Middle frontal gyrus (tissue), 1 donor: ENCODE data around the gene C21orf58.

Experiments used
- DNase-seq: peaks from one replicate; pipeline ENCODE4 v3.0.0-alpha.2; 2015; ENCODE audit warnings: low spot score; ENCODE audit errors: extremely low spot score

C21orf58 gene

DNA sequence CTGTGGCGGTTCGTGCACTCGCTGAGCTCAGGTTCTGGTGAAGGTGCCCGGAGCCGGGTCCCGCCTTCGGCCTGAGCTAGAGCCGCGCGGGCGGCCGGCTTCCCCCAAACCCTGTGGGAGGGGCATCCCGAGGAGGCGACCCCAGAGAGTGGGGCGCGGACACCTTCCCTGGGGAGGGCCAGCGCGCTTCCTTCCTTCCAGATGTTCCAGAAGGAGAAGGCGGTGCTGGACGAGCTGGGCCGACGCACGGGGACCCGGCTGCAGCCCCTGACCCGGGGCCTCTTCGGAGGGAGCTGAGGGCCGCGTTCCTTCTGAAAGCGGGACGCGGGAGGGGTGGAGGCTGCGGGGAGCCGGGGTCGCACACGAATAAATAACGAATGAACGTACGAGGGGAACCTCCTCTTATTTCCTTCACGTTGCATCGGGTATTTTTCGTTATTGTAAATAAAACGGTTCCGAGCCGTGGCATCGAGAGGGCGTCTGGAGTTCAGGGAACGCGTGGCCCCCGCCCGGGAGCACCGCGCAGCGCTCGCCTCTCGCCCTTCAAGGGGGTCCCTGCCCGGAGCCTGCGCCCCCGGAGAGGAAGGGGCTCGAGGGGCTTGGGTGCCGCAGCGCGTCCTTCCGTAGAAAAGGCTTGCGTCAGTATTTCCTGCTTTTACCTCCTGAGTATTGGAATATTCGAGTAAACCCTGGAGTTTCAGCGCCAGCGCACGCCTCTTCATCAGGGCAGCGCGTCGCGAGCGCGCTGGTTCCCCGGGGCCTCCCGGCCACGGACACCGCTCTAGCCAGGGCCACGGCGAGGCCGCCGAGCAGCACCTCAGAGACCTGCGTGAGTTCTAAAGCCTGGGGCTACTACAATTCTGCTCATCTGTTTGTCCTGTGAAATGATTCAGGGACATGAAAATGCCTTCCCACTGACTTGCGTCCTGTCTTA lies 26.1 kb downstream of the C21orf58 start:
- no peak for DNase-seq

DNA sequence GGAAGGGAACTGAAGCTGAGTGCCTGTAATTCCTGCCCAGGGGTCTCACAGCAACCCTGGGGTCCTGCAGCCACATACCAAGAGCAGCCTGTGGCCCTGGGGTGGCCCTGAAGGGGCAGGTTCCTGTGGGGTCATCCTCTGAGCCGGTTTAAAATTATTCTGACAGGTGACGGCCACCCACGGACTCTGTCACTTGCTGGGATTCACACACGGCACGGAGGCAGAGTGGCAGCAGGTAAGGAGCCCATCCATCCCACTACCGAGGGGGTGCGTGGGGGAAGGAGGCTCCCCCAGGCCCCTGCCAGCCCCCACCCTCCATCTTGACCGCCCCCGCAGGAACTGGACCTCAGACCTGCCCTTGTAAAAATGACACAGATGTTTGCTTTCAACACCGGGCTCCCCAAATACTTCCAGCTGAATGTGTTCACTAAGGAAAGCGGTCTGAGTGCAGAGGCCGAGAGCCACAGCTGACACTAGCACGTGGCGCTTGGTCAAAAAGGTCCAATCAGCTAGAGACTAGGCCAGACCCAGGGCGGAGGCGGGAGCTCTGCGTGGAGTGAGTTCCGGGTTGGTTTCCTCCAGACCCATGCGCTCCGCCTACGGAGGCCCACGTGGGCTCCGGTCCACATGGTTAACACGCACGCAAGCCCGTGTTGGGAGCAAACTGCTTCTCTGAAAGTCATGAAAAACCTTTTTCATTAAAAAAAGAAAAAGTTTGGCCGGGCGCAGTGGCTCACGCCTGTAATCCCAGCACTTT lies 27.5 kb downstream of the C21orf58 start:
- peak; percentile 14 for DNase-seq

DNA sequence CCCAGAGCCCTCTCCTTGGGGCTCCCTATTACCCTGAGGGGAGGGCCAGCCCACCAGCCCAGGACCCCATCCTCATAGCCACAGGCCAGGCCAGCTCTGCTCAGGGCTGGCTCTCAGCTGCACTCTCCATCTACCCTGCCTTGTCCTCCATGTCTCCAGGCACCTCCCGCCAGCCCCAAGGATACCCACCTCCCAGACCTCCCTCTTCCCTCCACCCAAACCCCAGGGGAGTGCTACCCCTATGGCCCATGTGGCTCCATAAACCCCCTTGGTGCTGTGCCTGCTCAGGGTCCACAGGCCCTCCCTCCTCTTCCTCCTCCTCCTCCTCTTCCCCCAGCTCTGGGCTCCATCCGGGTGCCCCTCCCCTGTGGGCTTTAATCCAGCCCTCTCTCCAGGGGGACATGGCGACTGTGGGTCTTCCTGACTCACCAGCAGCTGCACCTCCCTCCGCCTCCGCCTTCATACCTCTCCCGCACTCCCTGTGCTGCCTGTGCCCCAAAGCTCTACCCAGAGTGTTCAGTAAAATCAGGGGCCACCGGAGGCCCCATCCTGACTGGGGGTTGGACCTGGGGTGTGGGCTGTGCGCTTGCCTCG lies 28.4 kb downstream of the C21orf58 start:
- no peak for DNase-seq

- DNase-seq = no peak
Measured at GRCh38 chr21:46294647-46295176, 29.0 kb downstream of the C21orf58 start.

DNA sequence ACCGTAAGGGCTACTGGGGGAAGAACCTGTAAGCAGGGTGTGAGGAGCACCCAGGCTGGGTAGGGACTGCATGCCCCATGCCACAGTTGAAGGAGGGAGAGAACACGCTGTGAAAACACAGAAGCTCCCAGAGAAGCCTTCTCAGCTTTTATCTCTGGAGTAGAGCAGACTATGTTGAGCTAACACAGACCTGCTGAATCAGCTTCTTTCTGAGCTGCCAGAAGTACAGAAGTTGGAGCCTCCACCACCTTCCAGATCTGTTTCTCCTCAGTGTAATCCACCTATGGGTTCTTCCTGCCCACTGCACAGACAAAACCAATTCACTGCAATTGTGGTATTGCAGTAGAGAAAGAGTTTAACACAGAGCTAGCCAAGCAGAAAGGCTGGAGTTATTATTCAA lies 32.1 kb downstream of the C21orf58 start:
- DNase-seq = no peak

GRCh38 chr21:46289655-46290179 lies 34.0 kb downstream of the C21orf58 start:
- DNase-seq = no peak

GRCh38 chr21:46287541-46287940 lies 36.1 kb downstream of the C21orf58 start:
- DNase-seq = no peak

GRCh38 chr21:46286648-46287002 lies 37.0 kb downstream of the C21orf58 start:
- DNase-seq = peak; percentile 8

DNA sequence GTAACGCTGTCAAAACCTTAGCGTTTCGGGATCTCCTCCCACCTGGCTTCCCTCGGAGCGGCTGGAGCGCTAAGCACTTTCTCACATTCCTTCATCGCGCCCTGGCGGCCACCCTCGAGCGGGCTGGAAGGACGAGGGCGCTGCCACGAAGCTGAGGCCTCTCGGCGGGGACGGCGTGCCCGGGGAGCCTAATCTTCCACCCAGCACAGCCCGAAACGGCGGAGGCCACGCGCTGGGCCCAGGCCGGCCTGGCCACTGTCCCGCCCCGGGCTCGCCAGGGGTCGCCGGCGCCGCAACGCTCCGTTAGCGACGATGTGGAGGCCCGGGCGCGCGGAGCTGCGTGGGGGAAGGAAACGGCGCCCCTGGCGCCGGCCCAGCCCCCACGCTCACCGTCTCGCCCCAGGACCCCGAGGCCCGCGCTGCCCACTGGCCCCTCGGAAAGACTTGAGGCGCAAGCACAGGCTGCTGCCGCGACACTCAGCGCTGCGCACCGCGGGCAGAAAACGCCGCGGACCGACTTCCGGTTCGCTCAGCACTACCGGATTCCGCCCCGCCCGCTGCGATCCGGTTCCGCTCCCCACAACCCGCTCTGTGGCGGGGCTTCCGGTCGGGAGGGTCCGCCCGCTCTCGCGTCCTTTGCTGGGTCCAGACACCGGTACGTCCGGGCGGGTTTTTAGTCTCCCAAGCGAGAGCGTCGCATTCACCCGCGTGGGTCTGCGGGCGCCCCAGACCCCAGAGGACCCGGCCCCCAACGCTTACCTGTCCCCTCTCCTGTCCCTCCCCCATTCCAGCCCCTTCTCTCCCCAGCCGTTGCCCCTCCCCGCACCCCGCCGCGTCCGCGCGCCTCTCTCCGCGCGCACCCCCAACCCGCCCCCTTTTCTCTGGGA lies 37.7 kb downstream of the C21orf58 start, which contains the start of gene YBEY:
TSS of gene YBEY (plus strand) at position 582 of the 887 bp plus-strand sequence. CDS start 572 bp downstream, outside the sequence.
- DNase-seq = peak; percentile 83

DNA sequence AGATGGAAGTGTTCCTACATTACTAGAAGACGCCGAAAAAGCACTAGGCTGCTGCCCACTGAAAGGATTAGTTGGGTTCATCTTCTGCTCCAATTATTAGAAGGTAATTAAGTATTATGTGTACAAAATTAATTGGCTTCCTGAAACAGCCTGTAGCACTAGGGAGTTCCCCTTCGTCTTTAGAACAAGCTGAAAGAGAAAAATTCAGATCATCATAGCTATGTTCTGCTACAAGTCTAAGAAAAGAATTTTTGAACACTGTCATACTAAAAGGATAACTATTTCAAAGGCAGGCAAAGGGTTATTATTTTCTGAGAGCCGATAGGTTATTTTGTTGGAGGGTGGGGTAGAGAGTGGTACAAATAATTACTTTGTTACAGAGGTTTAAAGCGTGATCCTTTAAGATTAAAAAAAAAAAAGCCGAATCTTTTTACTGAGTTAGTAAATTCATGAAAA lies 38.4 kb downstream of the C21orf58 start, which contains the start of gene MCM3AP:
TSS of gene MCM3AP (minus strand) at position 406 of the 456 bp plus-strand sequence. CDS start at position 81, 325 bp downstream.
- DNase-seq = no peak

- DNase-seq = no peak
Measured at GRCh38 chr21:46284733-46285132, 38.9 kb downstream of the C21orf58 start.

- no peak for DNase-seq
Measured at GRCh38 chr21:46284077-46284644, 39.5 kb downstream of the C21orf58 start.

DNA sequence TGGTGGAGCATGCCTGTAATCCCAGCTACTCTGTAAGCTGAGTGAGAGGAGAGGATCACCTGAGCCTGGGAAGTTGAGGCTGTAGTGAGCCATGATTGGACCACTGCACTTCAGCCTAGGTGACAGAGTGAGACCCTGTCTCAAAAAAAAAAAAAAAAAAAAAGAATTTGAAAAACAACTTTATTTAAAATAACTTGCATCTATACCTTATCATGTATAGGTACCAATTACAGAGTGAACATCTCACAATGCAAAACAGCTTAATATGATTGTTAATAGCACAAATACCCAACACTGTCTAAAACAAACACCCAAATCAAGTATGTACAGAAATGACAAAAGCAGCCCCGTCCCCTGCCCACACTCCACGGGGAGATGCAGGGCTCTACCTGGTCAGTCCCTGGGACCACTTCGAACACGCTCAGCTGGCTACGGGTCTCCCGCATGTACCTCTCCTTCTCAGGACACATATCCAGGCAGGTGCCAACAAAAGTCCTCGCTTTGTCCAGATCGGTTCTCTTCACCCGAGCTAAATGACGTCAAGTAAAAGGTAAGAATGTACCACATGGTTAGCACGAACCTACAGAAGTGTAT lies 48.8 kb downstream of the C21orf58 start:
- DNase-seq = no peak

DNA sequence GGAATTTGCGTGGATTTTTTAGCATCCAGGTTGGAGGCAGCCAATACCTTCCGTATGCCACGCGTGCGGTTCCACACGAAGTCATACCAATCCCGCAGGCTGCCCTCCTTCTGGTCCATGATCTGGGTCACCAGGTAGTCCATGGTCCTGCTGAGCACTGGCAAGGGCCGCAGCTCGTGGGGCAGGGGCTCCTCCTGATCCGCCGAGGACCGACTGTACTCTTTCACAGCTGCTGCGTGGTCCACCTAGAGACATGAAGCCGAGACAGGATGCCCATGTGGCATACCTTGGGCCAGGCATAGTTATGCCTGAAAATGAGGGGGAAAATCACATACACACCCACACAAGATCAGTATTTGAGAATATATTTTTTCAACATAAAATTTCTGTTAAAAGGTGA lies 50.3 kb downstream of the C21orf58 start:
- DNase-seq = no peak

DNA sequence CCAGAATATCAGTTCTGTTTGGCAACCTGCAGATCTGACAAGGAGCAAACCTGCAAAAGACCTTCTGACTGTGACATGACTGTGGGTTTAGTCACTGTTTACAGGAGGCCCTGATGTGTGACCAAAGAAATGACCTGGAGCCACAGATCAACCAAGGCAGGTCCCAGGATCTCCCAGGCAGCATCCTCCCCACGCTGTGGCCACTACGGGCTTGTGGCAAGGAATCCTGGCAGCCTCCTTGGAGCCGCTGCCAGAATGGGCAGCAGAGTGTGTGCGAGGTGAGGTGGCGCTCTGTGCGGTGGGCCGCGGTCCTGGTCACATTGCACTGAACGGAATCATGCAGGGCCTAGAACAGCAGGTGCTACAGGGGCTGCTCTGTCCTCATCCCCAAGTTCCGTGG lies 54.2 kb downstream of the C21orf58 start:
- DNase-seq = no peak

DNA sequence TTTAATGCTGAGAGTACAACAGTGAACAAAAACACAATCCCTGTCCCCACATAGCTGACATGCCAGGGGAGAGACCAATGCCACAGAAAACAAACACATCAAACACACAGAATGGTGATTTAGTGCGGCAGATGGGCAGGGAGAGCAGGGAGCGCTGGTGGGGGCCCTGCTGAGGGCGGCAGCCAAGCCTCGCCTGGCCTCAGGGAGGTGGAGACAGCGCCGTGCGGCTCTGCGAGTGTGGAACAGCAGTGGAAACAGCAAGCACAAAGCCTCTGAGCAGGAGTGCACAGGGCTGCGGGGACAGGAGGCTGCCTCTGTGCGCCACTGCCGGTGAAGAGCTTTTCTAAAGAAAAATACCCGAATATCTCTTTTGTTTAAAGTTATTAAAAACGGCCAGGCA lies 55.3 kb downstream of the C21orf58 start:
- no peak for DNase-seq

GRCh38 chr21:46266946-46267345 lies 56.7 kb downstream of the C21orf58 start:
- DNase-seq = no peak

GRCh38 chr21:46265736-46266525 lies 57.7 kb downstream of the C21orf58 start:
- DNase-seq = no peak

DNA sequence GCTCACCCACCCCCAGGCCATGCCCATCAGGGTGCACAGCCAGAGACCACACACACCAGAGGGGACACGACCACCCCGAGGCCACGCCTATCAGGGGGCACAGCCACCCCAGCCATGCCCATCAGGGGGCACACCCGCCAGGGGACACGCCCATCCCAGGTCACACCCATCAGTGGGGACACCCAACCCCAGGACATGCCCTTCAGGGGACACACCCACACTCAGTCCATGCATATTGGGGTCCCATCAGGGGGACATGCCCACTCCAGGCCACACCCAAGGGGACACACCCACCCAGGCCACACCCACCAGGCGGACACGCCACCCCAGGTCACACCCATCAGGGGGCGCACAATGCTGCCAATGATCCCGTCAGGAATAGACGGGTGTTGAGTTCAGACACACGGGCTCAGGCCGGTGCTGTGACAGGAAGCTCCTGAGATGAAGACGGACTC lies 59.0 kb downstream of the C21orf58 start:
- DNase-seq = no peak
